ENCODE data around the gene AP1G2.
A peak's percentile ranks its signal among the peaks of the same experiment; 100 is the strongest.
"Not testable (repeated sequence)": the region's sequence is repeated elsewhere in the genome, so short reads cannot be mapped to it uniquely, and the experiment has no call there.

Gene AP1G2

DNA sequence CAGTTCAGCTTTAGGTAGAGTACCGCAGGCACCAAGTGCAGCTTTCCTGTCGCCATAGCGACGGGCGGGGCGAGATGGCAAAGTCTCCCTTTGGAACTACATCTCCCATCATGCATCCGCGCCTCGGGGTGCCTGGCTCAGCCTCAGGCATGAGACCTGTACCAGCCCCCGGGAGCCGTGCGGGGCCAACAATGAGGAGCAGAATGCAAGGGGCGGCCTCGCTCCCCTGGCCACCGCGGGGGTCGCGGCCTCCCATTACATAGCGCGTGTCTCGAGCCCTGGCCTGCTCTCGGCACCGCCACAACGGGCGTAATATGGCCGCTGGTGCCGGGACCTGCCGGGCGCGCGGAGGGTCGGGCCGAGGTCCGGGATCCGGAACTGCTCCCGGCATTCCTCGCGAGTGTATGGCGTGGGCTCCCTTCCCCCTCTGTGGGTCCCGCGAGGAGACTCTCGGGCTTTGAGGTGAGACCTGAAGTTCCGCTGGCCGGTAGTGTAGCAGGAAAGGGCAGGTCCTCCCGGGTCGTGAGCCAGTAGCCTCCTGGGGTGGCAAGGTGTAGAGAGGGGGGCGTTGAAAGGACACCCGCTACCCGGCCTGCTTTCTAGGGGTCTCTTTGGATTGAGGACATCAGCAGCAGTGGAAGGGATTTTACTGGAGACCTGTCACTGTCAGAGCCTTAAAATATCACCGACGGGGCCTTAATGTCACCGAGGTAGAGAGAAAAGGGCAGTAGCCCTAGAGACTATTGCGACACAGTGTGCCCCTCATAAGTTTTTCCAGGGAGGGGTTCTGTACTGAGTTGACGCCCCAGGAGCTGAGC, 11.5 kb downstream of the AP1G2 start, which contains the start of gene THTPA:
Gene THTPA, plus strand, starts transcription at position 390 of the 818 bp plus-strand sequence. CDS start 487 bp downstream, outside the sequence.
- DNase-seq: peak; percentile 93

DNA sequence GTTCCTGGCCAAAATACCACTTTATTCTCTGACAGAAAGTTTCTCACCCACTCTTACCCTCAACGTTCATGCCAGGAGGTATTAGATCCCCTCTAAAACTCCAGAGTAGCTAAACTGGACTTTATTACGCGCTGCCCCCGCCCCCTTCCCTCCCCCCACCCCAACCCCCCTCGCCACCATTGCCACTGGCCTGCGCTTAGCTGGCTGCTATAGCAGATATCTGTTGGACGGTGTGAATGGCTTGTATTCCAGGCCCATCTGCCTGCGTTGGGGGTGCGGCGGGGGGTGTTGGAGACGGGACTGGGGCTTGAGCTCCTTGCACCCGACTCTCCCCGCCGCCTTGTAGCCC, 12.1 kb downstream of the AP1G2 start:
- DNase-seq: no peak

DNA sequence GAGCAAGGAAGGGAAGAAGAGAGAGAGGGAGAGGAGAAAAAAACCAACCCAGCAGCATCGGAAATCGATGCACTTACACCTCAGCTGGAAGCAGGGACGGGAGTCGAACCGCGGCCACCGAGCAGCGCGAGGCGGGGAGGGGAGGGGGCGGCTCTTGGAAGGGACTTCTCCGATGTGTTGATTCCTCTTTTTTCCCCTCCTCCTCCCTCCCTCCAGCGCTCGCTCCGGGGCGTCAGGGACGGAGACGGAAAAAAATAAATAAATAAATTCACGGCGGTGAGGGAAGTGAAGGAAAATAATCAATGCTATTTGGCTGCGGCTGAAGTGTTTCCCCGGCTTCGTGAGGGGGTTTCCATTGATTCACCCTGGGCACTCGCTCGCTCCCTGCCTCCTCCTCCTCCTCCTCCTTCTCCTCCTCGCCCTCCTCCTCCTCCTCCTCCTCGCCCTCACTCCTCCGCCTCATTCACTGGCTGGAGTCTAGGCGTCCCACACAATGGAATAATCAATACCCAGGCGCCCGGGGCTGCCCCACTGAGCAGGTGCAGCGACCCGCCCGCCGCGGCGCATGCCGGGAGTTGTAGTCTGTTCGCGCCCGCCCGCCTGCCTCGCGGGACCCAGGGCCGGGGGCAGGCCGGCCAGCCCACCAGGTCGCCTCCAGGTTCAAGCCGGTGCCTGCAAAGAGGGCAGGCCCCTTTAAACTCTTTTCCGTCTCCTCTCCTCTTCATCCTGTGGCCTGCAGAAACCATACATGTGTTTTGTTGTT, 16.1 kb downstream of the AP1G2 start, which contains the start of gene ZFHX2:
Gene ZFHX2, minus strand, starts transcription at position 500 of the 763 bp plus-strand sequence. CDS start 16,440 bp downstream, outside the sequence.
- peak; percentile 67 for DNase-seq

DNA sequence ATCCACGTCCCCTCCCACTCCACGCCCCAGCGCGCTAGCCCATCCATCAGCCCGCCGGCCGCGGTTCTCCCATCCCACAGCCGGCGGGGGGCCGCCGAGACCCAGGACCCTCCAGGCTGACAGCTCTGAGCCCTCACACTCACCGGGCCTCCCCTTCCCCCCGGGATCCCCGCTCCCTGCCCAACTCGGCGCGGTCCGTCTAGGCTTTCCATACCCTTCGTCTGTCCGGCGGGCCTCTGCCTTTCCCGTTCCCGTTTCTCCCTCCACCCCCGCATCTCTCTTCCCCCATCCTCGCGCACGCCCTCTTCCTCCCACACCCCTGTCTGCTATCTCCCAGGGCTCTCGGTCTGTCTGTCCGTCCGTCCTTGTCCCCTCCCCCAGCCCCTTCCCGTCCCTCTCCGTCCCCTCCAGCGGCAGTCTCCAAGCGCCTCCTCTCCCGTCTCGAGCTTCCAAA, 16.8 kb downstream of the AP1G2 start:
- DNase-seq: no peak

DNA sequence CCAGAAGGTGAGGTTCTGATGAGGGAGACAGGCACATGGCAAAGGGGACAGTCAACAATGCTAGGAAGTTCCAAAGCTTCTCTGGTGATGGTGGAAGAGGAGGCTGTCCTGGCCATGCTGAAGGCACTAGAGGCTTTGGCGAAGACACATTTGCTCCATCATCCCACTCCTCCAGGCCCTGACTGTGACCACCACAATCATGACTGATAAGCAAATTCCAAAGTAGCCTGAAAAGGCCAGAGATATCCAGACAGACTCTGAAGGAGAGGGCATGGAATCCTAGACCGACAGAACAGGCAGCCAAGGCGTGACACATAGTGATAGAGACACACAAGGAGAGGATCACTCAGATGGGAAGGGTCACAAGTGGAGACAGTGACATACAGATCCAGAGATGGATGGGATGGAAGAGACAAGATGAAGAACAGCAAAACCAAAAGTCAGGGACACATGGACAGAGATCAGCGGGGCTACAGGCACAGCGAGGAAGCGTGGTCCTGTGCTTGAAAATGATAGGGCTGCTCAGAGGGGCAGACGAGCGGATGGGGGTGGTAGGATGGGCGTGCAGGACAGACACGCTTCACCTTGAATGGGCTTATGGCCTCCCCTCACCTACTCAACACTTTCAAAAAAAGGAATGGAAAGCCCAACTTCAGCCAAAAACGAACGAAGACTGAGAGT, 17.3 kb downstream of the AP1G2 start:
- no peak for DNase-seq

DNA sequence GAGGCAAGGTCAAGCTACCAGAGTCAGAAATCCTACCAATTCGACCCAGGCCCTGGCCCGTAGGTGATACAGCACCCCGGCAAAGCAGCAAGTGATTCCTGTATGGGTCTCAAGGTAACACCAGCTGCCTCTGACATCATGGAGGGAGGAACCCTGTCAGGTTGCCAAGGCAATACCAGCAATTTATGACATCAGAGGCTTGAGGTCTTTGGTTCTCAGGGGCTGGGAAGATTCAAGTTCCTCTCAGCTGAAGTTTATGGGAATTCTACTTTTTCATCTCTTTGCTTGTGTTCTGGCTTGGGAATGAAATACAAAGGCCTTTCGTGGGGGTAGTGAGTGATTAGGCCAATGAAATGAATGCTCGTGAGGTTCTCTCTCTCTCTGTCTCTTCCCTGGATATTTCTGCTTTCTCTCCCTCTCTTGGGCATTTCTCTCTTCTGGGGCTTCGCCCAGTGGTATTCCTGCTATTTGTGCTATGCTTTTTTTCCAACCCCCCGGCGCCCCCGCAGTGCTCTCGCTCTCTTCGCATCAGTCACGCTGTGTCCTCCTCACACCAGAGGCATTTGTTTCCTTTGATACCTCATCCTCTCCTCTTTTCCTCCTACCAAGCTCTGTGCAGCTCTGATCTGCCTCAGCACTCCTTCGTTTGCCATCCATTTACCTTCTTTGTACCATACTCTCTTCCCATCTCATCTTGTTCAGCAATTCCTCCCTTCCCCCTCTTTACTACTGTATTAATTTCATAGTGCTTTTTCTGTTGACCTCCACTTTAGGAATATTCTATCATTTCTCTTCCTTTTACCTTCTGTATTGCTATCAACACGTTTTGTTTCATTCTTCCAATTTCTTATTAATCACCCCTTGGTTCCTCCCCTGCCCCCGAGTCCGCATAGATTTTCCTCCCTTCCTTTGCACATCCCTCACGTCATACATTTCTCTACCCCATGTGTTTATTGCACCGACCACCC, 19.0 kb downstream of the AP1G2 start:
- no peak for DNase-seq

DNA sequence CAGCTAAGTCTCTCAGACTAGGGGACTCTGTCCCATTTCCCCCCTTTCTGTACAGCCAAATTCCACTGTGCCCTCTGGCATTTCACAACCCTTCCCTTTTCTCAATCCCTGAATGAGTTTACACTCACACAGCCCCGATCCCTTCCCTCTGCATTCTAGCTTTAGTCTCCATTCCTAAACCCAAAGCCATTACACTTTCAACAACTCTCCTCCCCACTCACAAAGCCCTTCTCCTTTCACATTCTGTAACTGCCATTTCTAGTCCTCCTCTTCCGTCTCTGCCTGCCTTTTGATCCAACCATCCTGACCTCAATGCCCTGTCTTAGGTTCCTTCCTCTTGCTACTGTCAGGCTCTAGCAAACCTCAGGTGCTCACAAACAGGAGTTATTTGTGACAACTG, 19.7 kb downstream of the AP1G2 start:
- DNase-seq: no peak

DNA sequence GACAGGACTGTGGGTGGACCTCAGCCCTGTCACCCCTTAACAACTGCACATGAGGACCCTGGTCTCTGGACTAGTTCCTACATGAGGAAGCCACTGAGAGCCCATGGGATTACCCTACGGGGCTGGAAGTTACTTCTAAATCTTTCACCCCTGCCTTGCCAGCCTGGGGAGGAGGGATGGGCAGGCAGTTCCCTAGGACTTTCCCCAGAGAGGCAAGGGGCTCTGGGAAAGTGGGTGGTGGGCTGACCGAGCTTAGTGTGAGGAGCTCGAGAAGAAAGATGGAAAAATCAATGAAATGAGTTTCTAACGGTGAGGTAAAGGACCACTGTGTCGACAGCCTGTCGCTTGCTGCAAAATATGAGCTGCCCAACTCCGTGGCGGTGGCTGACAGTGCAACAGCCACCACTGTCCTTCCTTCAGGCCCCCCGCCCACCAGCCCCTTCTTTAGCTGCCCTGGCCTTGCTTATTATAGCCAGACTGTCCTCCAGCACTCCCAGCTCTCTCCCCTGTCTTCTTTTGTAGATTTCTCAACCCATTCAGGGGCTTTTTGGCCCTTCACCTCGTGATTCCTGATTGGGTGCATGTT, 21.0 kb downstream of the AP1G2 start:
- no peak for DNase-seq

DNA sequence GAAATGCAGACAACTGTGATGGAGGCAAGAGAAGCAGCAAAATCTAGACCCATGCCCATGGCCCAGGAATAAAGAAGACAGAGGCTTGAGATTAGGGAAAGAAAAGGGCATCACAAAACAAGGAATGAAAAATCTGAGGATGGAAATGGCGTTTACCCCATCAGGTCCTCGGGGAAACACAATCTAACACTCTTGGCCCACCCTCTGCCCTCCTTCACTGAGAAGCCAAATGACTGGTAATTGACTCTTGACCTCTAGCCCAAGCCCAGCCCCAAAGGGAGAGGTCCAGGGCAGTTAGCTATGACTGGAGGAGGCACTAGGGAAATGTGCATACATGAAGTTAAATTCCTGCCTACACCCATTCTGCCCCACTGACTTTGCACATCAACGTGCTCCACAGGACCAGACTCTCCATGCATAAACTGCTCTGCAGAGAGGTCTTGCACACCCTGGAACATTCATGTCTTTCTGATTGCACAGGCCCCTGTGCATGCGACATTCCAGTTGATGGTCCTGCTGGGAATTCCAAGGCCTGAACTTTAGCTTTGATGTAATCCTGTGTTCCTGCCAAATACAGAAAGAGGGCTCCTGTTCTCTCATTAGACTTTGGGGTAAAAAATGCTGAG, 21.7 kb downstream of the AP1G2 start:
- DNase-seq: no peak

DNA sequence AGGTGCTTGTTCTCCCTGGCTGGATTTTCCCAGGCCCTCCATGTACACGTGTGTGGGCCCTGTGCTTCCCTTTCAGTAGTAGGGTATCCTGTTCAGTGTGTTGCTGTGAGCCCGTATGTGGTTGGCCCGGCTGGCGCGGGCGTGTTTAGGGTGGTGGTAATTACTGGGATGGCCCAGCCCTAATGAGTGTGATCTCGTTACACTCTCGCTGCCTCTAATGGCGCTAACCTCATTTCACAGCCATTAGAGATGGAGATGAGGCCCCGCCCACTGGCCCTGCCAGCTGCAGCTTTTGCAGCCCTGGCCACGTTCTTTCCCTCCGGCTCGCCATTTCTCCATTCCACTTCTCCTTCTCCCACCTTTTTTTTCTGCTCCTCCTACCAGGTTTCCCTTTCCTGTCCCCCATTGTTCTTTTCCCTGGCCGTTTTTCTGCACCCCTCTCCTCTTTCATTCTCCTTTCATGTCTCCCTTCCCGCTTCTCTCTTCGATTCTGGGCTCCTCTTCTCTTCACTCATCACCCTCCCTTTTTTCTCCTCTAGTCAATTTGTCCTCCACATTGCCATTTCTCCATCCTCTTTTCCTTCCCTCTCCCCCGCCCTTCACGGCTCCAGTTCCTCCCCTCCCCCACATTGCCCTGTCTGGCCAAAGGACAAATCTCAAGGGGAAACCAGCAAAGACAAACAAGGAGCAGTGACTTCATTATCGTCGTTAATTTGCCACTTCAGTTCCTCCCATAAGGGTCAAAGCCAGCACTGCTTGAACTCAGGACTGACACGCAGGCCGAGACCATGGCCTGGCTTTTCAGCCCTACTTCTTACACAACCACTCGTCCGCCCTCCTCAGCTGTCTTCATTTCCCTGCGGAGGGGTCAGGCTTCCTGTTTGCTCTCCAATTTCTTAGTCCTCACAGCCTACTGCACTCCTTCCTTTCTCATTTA, 22.8 kb downstream of the AP1G2 start:
- DNase-seq: no peak

DNA sequence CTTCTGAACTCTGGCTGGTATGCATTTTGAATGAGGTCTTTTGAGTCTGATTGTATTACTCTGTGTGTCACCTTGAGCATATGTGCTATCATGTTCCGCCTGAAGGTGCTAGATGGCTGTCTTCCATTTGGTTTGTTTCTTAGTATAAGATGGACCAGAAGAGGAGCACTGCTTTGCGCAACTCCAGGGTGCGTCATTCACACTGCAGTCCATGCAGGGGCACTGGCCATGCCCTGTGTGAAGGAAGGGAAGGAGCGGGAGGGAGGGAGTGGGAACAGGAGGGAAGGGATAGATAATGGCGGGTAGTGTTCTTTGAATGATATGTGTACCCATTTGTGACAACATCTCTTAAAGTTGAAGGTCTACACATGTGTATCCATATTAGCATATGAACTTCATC, 24.2 kb downstream of the AP1G2 start:
- no peak for DNase-seq

DNA sequence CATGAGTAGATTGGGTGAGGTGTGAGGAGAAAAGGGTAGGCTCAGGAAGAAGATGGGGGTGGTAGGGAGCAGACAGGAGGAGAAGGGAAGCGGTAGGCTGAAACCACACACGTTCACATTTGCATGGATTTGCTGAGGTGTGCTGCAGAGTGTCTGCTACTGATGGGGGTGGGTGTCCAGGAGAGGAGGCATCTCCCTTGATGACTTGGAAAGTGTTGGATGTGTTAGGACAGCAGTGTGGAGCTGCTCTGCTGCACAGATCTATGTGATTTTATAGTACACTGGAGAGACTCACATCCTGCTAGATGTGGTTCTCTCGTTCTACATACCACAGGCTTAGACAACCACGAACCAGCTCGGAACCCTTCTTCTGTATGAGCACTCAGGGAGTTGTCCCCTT, 25.3 kb downstream of the AP1G2 start:
- no peak for DNase-seq

DNA sequence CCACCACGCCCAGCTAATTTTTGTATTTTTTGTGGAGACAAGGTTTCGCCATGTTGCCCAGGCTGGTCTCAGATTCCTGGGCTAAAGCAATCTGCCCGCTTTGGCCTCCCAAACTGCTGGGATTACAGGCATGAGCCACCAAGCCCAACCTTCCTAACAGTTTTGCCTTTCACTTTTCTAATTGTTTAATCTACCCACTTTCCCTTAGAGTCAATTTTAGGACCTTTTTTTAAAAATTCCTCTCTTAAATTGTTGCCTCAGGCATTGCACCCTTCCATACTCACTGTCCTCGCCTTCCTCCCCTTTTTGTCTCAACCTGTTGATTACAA, 27.5 kb downstream of the AP1G2 start:
- no peak for DNase-seq

DNA sequence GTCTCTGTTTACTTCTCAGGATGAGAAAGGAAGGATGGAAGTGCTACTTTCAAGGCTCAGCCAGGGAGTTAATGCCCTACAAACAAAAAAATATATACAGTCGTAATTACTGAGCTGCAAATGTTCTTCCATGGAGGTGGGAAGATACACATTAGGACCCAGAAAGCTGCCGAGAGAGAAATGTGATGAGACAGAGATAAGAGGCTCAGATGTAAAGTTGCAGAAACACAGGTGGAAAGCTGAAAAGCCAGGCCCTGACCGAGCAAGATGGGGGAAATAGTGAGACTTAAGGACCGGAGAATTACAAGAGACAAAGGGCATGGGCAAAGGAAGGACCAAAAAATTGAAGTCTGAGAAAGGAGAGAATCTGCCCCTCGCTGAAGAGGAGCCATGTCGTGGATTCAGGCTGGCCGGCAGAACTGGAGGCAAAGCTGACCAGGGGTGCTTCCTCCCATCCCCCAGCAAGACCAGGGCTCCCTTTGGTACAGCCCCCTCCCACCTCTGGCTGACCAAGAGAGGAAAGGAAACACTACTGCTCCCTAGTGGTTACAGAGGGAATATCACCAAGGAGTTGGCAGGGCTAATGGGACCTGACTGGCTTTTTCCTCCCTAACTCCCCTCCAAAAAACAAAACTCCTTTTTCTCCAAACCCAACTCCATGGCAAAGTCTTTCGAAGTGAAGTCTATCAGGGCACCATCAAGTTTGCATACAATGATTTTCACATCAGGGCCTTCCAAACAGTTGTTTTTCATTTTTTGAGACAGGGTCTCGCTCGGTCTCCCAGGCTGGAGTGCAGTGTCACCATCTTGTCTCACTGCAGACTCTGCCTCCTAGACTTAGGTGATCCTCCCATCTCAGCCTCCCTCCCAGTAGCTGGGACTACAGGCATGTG, 28.1 kb downstream of the AP1G2 start:
- DNase-seq: no peak

DNA sequence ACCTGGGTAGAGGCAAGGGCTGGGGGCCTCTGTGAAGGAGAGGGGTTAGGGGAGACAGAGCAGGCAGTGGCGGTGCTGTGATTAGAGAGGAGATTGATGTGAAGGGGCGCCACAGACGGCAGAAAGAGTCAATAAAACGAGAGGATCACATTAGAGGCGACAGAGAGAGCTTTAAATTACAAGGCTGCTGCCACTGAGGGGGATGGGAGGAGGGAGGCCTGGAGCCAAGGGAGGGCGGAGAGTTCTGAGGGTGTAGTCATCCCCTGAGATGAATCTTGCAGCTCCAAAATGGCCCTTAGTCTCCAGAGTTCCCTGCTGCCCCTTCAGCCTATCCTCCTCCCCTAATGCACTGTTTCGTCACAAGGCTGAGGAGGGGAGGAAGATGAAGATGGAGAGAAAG, 28.8 kb downstream of the AP1G2 start:
- DNase-seq: no peak

DNA sequence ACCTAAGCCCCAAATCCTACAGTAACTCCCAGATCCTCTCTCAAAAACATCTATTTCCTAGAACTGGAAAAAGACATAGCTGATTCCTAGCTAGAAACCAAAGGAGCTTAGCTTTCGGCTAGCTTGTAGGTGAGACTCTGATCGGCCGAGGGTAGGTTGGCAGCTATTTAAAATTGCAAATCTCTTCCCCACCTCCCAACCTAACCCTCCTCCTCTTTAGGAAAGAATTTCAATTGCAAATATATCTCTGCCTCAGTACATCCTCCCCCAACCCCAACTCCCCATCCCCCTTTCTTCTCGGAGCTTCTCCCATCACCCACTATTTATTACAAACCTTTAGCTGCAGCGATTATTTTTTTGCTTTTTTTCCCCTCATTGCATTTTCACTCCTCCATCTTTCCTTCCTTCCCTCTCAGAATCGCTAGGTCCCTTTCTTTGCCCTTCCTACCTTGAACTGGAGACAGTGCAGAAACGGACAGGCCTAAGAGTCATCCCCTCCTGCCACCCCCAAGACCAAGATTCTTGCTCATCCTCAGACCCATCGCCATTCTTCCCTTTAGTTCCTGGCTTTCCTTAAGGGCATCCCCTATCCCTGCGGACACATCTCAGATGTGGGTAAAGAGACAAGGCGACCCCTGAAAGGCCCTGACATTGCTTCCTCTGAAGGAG, 29.4 kb downstream of the AP1G2 start:
- DNase-seq: no peak

DNA sequence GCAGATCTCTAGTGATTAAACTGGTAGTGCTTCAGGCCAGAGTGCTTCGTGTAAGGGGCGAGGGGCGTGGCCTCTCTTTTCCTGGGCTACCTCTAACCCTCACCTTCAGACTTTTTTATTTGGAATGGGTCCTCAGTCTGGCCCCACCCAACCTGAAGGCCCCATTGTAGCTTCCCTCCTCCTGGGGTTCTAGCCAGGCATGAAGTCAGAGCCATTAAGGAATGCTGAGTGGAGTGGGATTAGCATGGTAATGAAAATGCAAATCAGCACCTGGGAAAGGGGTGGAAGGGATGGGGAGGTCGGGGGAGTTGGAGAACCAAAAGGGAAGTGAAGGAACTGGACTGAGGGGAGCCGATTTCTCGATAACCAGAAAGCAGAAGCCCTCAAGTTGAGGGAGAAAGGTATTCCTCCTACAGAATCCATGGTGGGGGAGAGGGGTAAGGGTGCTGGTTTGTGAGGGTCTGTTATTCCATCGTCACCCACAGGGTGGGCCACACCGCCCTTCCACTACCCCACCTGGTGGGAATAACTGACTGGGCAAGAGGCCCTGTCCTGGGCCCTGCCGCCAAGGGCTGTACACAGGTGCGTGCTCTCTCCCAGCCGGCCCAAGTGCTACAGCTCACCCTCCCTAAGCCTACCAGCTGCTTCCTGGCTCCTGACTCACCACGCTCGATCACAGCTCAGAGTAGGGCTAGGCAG, 30.1 kb downstream of the AP1G2 start:
- no peak for DNase-seq

DNA sequence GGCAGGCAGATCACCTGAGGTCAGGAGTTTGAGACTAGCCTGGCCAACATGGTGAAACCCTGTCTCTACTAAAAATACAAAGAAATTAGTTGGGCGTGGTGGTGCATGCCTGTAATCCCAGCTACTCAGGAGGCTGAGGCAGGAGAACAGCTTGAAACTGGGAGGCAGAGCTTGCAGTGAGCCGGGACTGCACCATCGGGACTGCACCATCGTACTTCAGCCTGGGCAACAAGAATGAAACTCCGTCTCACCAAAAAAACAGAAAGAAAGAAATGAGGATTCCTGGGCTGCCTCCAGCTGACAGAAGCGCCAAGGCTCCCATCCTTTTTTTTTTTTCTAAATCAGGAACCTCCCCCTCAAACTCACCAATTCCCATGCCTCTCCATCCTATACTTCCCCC, 30.7 kb downstream of the AP1G2 start:
- DNase-seq: not testable (repeated sequence)

Measured in activated CD4-positive, alpha-beta T cell treated with anti-CD3 and anti-CD28 coated beads, Interleukin-2, amount 50 U/mL, for 1 hour (primary cell).